GM10266 (cell line): ENCODE data around the gene SAMM50.

ENCODE experiments used
- DNase-seq: peaks from one replicate; pipeline ENCODE4 v3.0.0; 2012; ENCODE audit errors: extremely low spot score
- TF ChIP-seq, protein P1 (sequence below): IDR thresholded peaks from 2 replicates; pipeline ENCODE4 v1.5.1; 2012; ENCODE audit warnings: mild to moderate bottlenecking, low read depth; ENCODE audit not compliant: control insufficient read depth, insufficient read depth; ENCODE audit errors: missing control alignments

The SAMM50 gene

DNA sequence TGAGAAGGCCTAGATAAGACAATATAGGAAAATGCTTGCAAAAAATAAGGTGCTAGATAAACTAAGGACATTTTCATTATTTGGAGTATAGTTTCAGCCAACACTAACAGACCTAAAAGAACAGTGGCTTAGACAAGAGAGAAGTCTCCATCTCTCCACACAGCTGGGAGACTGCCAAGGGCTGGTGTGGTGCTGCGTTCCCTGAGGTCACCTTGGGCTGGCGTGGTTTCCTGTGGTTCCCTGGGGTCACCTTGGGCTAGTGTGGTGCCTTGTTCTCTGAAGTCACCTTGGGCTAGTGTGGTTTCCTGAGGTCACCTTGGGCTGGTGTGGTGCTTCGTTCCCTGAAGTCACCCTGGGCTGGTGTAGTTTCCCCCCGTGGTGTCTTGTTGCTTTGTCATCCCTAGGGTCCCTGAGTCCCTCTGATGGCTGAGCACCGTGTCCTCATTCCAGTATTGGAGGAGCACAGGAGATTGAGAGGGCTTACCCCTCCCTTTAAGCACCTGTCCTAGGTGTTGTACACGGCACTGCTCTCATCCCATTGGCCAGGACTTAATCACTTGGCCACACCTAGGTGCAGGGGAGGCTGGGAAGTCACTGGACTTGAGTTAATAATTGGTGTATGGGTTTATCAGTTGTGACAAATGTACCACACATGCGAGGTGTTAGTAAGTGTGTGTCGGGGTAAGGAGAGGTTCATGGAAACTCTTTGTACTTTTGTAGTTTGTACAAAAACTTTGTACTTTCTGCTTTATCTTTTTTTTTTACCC is 14.9 kb downstream of the SAMM50 start:
- DNase-seq = no peak
- TF ChIP-seq, protein P1, sequence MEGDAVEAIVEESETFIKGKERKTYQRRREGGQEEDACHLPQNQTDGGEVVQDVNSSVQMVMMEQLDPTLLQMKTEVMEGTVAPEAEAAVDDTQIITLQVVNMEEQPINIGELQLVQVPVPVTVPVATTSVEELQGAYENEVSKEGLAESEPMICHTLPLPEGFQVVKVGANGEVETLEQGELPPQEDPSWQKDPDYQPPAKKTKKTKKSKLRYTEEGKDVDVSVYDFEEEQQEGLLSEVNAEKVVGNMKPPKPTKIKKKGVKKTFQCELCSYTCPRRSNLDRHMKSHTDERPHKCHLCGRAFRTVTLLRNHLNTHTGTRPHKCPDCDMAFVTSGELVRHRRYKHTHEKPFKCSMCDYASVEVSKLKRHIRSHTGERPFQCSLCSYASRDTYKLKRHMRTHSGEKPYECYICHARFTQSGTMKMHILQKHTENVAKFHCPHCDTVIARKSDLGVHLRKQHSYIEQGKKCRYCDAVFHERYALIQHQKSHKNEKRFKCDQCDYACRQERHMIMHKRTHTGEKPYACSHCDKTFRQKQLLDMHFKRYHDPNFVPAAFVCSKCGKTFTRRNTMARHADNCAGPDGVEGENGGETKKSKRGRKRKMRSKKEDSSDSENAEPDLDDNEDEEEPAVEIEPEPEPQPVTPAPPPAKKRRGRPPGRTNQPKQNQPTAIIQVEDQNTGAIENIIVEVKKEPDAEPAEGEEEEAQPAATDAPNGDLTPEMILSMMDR = no peak

DNA sequence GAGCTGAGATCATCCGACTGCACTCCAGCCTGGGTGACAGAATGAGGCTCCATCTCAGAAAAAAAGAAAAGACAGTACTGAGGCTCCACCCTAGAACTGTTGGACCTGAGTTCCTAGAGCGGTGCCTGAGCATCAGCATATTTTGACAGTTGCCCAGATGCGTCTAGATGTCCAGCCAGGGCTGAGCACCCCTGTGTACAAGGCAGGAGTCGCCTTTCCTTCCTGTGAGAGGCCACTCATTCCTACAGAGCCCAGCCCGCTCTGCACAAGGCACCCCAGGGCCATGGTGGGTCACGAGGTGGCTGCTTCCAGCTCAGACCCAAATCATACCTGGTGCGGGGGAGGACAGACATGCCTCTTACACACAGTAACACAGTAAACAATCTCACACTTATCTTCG is 15.9 kb downstream of the SAMM50 start:
- TF ChIP-seq, protein P1 = no peak
- no peak for DNase-seq

- TF ChIP-seq, protein P1 = no peak
- no peak for DNase-seq
These were observed 17.8 kb downstream of the SAMM50 start for GRCh38 chr22:43972931-43973462.

DNA sequence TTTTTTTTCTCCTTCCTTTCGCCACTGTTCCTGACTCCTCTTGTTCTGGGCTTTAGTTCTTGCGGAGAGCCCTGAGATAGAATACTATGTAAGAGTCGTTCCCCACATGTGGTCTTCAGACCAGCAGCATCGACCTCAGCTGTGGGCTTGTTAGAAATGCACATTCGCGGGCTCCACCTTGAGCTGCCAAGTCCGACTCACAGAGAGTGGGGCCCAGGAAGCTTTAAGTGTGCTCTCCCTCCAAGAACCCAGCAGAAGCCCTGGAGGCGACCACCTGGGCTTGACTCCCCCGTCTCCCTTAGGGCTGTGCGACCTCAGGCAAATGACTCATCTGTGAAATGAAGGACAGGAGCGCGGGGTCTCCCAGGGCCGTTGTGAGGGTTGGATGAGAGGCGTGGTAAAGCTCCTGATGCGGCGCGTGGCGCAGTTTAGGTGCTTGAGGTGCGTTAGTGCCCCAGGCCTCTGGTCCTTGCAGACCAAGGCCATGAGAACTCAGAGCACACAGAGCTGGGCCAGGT is 18.8 kb downstream of the SAMM50 start:
- TF ChIP-seq, protein P1 = no peak
- DNase-seq = no peak

GRCh38 chr22:43975041-43975440 is 19.8 kb downstream of the SAMM50 start:
- TF ChIP-seq, protein P1 = no peak
- no peak for DNase-seq

DNA sequence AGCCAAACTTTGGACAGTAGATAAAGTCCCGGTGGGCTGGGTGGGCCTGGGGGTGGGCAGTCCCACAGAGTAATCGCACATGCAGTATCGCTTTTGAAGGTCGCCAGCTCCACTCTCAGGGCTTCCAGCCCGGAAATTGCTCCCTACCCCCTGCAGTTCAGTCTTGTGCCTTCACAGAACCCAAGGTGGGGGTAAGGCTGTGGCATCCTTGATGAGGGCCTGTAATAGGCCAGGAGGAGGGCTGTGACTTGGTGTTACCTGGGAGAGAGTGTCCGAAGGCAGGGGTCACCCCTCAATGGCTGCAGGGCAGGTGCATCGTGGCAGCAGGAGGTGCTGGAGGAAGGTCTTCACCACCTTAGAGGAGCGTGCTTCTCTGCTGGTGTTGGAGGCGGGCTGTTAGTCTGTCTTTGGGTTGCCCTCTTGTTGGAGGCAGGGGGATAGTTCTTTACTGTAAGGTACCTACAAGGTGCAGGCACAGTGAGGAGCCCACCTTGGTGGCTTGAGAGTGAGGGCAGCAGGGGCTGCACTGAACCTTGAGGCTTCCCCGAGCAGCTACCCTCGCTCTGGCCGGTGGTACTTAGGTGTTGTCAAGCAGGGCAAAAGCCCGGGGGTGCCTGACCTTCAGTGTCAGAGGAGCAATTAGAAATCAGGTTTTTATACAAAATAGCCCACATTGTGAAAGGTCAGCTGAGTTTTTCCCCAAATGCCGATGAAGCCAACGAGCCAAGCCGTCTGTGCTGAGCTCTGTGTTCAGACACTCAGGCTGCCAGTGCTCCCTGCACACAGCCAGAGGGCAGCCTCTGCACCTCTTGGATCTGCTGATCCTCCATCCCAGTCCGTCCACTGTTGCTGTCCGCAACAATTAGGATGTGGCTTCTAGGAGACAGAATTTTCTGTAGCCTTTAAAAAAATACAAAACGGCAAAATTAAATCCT is 21.9 kb downstream of the SAMM50 start:
- TF ChIP-seq, protein P1 = no peak
- DNase-seq = no peak

- no peak for DNase-seq
- TF ChIP-seq, protein P1 = no peak
These were observed 23.3 kb downstream of the SAMM50 start for GRCh38 chr22:43978558-43978957.
